Spleen (tissue), 7 donors: ENCODE data around the gene SULF2.

Experiments used
- CTCF ChIP-seq, 11 experiments: fragments of 200-600 bp in 7 of 11; fragments of 450-650 bp in 4 of 11; sonication (generic) in 4 of 11; IDR thresholded peaks in 8 of 11; conservative IDR thresholded peaks in 3 of 11; 1 replicate in 7 of 11; 2 replicates in 4 of 11; pipeline versions ENCODE4 v1.4.0 to v1.8.0; 2016 to 2021; ENCODE audit warnings: antibody characterized with exemption in 11 of 11, inconsistent platforms in 4 of 11, mild to moderate bottlenecking in 1 of 11
- POLR2AphosphoS5 ChIP-seq, 3 donors: sonication (generic); formaldehyde crosslinking; IDR thresholded peaks; one replicate each; pipeline ENCODE4 v1.5.1; 2017; ENCODE audit warnings: antibody characterized with exemption in 3 of 3
- donor health status: DM: no; HTN: no; CAD: no; lungs with moderate emphysema.
- donor health status: DM: no; HTN: no; CAD: no.
- donor health status: DM: no; HTN: no; CAD: no.

- TF ChIP-seq CTCF (IDR thresholded peaks at IDR 0.05 in 8 of 11, conservative IDR thresholded peaks at IDR 0.05 in 3 of 11) (no peak), POLR2AphosphoS5 (IDR thresholded peaks at IDR 0.05) (no peak)
These were observed 163.1 kb downstream of the SULF2 start for GRCh38 chr20:47622118-47622665.
